GM12875 (cell line): ENCODE data around the gene IPO9.

Experiments used
- H3K4me3 ChIP-seq: one replicate; pipeline ENCODE4 v1.5.1; 2011; ENCODE audit warnings: low read depth, low read length, control low read depth
- CTCF ChIP-seq: IDR thresholded peaks from 2 replicates; pipeline ENCODE4 v1.5.1; 2011; ENCODE audit warnings: low read depth, mild to moderate bottlenecking, control low read depth, inconsistent platforms, low read length, moderate library complexity, borderline replicate concordance; ENCODE audit not compliant: insufficient read depth

The IPO9 gene

DNA sequence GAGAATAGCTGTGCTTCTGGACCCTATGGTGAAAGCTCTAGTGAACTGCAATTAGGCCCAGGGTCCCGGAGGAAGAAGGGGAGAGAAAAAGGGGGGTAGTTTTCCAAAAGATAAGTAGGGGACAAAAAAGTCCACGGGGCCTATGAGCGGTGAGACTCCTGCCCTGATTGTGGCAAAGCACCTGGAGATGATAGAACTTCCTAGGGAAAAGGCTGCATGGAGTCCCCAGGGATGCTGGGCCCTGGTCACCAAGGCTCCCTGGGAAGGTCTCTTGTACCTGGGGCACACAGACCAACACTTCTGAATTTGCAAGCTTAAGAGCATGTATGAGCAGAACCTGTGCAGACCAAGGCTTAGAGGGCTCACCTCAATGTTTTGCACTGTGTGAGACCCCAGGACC is 54.3 kb downstream of the IPO9 start:
- no peak overlapping the region for H3K4me3 ChIP-seq
- TF ChIP-seq CTCF, result no peak

- no peak overlapping the region for H3K4me3 ChIP-seq
- no peak for TF ChIP-seq CTCF
Measured at GRCh38 chr1:201883786-201884185, 54.8 kb downstream of the IPO9 start.

DNA sequence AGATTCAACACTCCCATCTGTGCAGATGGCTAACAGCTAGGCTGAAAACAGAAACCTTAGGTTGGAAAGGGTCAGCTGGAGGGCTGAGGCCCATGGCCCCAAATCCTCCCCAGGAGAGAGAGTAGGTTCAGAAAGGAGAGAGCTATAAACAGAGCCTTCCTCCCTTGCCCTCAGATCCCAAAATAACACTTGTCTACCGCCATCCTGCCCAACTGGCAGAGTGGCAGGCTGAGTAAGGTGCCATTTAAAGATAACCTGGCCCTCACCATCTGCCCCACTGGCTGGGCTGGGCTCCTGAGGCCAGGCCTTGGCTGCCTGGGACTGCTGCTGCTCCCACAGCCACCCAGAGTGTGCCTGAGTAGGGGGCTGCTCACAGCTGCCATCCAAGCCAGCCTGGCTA is 55.5 kb downstream of the IPO9 start:
- no peak for TF ChIP-seq CTCF
- H3K4me3 ChIP-seq, result no peak overlapping the region

DNA sequence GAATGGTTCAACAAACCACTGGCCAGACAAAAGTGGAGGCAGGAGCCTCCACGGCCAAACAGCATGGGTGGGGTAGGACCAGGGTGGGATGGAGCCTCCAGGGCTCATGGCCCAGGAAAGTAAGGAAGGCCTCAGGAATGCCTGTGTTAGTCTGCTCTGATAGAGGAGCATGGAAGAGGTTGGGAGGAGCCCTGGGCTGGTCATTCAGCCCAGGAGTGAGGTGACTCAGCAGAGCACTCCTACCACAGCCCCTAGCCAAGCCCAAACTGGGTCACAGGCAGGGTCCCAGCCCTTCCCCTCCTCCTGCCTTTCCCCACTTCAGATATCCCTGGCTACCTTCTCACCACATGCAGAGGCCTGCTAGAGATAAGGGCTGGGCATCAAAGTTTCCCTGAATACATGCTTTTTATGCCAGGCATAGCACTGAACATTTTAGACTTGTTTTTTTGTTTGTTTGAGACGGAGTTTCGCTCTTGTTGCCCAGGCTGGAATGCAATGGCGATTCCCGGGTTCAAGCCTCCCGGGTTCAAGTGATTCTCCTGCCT is 56.6 kb downstream of the IPO9 start:
- no peak for TF ChIP-seq CTCF
- no peak overlapping the region for H3K4me3 ChIP-seq

- TF ChIP-seq CTCF, result no peak
- no peak overlapping the region for H3K4me3 ChIP-seq
Measured at GRCh38 chr1:201886103-201886885, 57.3 kb downstream of the IPO9 start.

DNA sequence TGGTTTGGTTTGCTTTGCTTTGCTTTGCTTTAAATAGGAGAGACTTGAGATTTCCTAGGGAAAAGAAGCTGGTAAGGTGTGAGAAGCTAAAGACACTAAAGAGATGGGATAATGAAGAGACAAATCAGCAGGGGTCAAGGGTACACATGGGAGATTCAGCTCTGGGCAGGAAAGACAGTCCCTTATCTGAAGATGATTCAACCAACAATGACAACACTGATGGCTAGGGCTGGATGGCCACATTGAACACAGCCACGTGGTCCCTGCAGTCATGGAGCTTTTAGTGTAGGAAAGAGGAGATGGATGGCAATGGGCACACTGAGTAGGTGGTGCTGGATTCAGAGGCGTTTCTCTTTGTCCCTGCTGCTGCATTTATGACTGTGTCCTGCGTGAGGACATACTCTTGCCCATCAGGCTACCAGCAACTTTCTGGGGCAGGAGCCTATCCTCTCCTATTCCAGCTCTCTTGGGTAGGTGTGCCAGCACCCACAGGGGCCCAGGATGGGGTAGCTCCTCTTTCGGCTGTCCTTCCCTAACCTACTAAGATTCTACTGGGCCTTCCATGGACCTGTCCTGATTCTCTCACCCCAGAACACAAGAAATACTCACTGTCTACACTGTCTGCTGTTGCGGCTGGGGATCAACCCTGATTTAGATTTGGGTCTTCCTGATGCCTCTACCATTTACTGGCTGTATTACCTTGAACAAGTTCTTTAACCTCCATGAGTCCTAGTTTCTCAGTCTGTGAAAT is 58.3 kb downstream of the IPO9 start:
- no peak for TF ChIP-seq CTCF
- no peak overlapping the region for H3K4me3 ChIP-seq
